ENCODE data around the gene CES3. TPM values are rescaled to one million over a fixed set of nuclear protein-coding genes. Genes with fewer than 3 reads are reported as not detected.
"Not testable (repeated sequence)": the region's sequence is repeated elsewhere in the genome, so short reads cannot be mapped to it uniquely, and the experiment has no call there.

The CES3 gene
- total and polyA plus RNA-seq, 4 donors = 0.99 to 2.1 (median 1.4) TPM

DNA sequence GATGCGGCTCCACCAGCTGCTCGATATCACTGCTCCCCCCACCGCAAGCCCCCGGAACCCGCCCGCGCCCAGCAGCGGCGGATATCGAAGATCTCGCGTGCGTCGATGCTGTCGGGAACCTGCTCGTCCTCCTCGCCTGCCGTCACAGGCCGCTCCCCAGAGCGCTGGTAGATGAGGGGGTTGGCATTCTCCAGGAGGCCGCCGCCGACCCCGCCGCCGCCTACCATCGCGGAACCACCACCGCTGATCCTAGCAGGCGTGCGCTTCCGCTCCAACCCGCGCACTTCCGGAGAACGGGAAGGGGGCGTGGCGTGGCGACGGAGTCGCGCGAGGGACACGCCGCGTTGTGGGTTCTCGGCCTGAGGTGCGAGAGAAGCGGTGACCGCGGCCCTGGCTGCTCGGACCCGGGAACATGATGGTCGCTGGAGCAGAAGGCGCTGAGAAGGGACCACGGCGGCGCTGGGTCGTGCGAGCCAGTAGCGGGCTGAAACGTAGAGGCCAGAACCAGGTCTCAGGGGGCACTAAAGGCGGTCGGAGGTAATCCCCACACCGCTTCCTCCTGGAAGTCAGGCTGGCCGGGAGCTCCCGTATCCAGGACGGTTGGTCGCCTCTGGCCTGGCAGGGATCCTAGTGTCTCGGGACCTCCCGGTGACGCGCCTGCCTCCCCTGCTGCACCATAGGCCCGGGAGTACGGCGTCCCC is 26.8 kb upstream of the CES3 start, which contains the start of gene CIAO2B:
TSS of gene CIAO2B (minus strand) at position 265 of the 701 bp plus-strand sequence. CDS start at position 227, 38 bp downstream.
- Histone ChIP-seq H3K27ac (ENCODE audit: low read depth, low read length) (peak within 1 kb of the TSS; percentile 86), H3K9me3 (ENCODE audit: control insufficient read depth, insufficient read depth, low read length) (no peaks in the 10 kb centered on the region), H3K27me3 (ENCODE audit: control insufficient read depth, insufficient read depth, low read length) (no peaks in the 10 kb centered on the region), H3K4me3 (ENCODE audit: low read depth, low read length) (peak within 1 kb of the TSS; percentile 99), H3K36me3 (ENCODE audit: control insufficient read depth, insufficient read depth, low read length) (peaks cover 54% of the 10 kb centered on the region), H3K4me1 (ENCODE audit: control insufficient read depth, insufficient read depth, low read length) (peaks cover 38% of the 10 kb centered on the region)
- WGBS (ENCODE audit: insufficient coverage) = 0% methylated on average over 74 of the region's 76 CpGs
- peak; percentile 74 to 96 (median 88) for DNase-seq (ENCODE audit: low read depth in 4 of 6, low spot score in 6 of 6)

DNA sequence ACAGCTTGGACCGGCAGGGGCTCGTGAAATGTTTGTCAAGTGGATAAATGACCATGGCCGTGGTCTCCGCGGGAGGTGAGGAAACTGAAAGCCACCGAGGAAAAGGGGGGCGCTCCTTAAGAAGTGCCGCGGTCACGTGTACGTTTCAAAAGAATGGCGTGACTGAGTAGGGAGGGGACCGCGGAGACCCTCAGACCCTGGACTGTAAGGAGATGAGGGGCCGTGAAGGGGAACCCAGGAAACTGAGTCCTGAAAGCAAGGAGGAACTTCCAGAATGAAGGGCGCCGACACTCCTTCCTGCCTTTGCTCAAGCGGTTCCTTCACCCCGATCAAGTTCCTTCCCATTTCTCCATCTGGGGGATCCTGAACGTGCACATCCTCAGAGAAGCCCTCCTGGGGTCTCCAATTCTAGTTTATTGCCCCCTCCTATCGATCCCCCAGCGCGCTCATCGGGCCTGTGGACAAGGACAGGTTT is 26.2 kb upstream of the CES3 start:
- Histone ChIP-seq H3K27ac (ENCODE audit: low read depth, low read length) (peak overlapping the region; percentile 86), H3K4me1 (ENCODE audit: control insufficient read depth, insufficient read depth, low read length) (peaks cover 38% of the 10 kb centered on the region), H3K4me3 (ENCODE audit: low read depth, low read length) (peak overlapping the region; percentile 99), H3K36me3 (ENCODE audit: control insufficient read depth, insufficient read depth, low read length) (peaks cover 60% of the 10 kb centered on the region)
- H3K9me3 ChIP-seq (ENCODE audit: control insufficient read depth, insufficient read depth, low read length); H3K27me3 ChIP-seq (ENCODE audit: control insufficient read depth, insufficient read depth, low read length): not testable (repeated sequence)
- DNase-seq (ENCODE audit: low read depth in 4 of 6, low spot score in 6 of 6) = peak in 1 of 6 donors; percentile 19
- 0% methylated on average over 11 of the region's 24 CpGs for WGBS (ENCODE audit: insufficient coverage)

DNA sequence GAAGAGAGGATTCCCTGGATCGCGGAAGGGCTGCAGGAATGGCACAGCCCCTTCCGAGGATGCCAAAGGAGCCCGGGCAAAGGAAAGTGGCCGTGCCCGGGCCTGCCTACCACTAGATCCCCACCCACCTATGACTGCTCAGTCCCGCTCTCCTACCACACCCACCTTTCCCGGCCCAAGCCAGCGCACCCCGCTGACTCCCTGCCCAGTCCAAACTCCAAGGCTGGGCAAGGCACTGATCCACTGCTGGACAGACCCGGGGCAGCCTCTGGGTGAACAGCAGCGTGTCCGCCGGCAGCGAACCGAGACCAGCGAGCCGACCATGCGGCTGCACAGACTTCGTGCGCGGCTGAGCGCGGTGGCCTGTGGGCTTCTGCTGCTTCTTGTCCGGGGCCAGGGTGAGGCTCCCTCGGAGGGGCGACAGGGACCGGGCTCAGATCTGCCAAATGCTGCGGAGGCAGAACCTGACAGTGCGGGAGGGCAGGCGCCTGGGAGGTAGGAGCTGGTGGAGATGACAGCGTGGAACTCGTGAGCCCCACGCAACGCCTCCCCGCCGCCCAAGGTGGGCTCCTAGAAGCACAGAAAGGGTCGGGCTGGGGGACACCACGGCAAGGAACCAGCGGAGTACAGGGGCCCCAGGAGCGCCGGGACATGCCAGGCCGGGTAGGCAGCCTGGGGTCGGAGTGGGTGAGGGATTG is 25.6 kb upstream of the CES3 start, which contains the start of gene CES2:
TSS of gene CES2 (plus strand) at position 203 of the 698 bp plus-strand sequence. CDS start at position 323, 120 bp downstream.
- peak in 1 of 6 donors; percentile 22 for DNase-seq (ENCODE audit: low read depth in 4 of 6, low spot score in 6 of 6)
- Histone ChIP-seq H3K4me3 (ENCODE audit: low read depth, low read length) (peak within 1 kb of the TSS; percentile 99), H3K36me3 (ENCODE audit: control insufficient read depth, insufficient read depth, low read length) (peaks cover 66% of the 10 kb centered on the region), H3K4me1 (ENCODE audit: control insufficient read depth, insufficient read depth, low read length) (peaks cover 38% of the 10 kb centered on the region), H3K9me3 (ENCODE audit: control insufficient read depth, insufficient read depth, low read length) (no peaks in the 10 kb centered on the region), H3K27me3 (ENCODE audit: control insufficient read depth, insufficient read depth, low read length) (no peaks in the 10 kb centered on the region), H3K27ac (ENCODE audit: low read depth, low read length) (peak within 1 kb of the TSS; percentile 86)
- 17% methylated on average over 43 of the region's 44 CpGs for WGBS (ENCODE audit: insufficient coverage)

DNA sequence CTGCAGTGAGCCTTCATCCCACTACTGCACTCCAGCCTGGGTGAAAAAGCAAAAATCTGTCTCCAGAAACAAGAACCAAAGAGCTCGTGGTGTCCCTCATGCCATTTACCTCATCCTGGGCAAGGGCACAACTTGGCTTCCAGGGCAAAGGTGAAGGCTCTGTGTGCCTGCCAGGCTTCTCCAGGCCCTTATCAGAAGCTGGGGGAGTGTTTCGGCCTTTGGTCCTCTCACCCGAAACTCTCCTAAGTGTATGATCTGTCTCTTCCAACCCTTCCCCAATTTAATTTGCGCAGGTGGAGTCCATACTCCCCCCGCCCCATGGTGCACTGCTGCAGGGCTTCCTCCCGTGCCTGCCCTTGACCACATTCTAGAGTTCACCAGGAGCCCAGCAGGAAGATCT is 24.6 kb upstream of the CES3 start:
- Histone ChIP-seq H3K4me1 (ENCODE audit: control insufficient read depth, insufficient read depth, low read length) (peaks cover 38% of the 10 kb centered on the region), H3K27ac (ENCODE audit: low read depth, low read length) (no peak overlapping the region), H3K36me3 (ENCODE audit: control insufficient read depth, insufficient read depth, low read length) (peaks cover 72% of the 10 kb centered on the region), H3K27me3 (ENCODE audit: control insufficient read depth, insufficient read depth, low read length) (no peaks in the 10 kb centered on the region), H3K9me3 (ENCODE audit: control insufficient read depth, insufficient read depth, low read length) (no peaks in the 10 kb centered on the region), H3K4me3 (ENCODE audit: low read depth, low read length) (no peak overlapping the region)
- 89% methylated on average over 6 of the region's 6 CpGs for WGBS (ENCODE audit: insufficient coverage)
- DNase-seq (ENCODE audit: low read depth in 4 of 6, low spot score in 6 of 6) = no peak

DNA sequence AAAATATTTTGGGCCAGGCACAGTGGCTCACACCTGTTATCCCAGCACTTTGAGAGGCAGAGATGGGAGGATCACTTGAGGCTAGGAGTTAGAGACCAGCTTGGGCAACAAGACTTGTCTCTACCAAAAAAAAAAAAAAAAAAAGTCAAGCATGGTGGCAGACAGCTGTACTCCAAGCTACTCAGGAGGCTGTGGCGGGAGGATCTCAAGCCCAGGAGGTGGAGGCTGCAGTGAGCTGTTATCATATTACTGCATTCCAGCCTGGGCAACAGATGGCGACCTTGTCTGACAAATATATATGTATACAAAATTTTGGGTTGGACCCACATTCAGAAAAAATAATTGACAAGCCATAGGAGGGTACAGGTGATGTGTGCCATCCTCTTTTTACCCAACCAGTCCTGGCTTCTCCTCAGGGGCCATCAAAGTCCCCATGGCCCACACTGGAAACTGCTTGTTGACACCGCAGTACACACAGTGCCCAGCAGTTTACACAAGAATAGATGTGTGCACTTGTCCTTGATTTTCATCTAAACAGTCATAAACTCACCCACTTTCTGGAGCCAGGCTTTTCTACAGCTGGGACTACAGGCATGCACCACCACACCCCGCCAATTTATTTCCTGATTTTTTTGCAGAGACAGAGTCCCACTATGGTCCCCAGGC is 24.0 kb upstream of the CES3 start:
- peaks cover 76% of the 10 kb centered on the region for H3K36me3 ChIP-seq (ENCODE audit: control insufficient read depth, insufficient read depth, low read length)
- H3K4me1 ChIP-seq (ENCODE audit: control insufficient read depth, insufficient read depth, low read length) = peaks cover 38% of the 10 kb centered on the region
- no peak overlapping the region for H3K27ac ChIP-seq (ENCODE audit: low read depth, low read length)
- DNase-seq (ENCODE audit: low read depth in 4 of 6, low spot score in 6 of 6) = no peak
- H3K27me3 ChIP-seq (ENCODE audit: control insufficient read depth, insufficient read depth, low read length) = no peaks in the 10 kb centered on the region
- 79% methylated on average over 2 of the region's 4 CpGs for WGBS (ENCODE audit: insufficient coverage)
- no peak overlapping the region for H3K4me3 ChIP-seq (ENCODE audit: low read depth, low read length)
- no peaks in the 10 kb centered on the region for H3K9me3 ChIP-seq (ENCODE audit: control insufficient read depth, insufficient read depth, low read length)

DNA sequence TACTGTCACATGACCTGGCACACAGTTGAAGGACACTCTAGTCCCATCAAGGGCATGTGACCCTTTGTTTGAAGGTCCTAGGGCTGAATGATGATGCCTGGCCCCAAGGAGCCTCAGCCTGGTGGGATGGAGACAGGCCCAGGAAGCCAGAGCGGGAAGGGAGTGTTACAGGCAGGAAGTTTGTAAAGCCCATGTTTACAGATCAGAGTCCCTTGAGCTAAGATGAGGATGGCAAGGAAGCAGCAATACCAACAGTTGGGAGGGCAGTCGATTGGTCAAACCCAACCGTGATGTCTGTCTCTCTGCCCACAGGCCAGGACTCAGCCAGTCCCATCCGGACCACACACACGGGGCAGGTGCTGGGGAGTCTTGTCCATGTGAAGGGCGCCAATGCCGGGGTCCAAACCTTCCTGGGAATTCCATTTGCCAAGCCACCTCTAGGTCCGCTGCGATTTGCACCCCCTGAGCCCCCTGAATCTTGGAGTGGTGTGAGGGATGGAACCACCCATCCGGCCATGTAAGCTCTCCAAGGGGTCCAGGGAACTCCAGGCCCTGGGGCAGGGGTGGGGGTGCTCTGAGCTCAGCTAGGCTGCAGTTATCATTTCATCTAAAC is 23.2 kb upstream of the CES3 start:
- Histone ChIP-seq H3K36me3 (ENCODE audit: control insufficient read depth, insufficient read depth, low read length) (peaks cover 76% of the 10 kb centered on the region), H3K4me3 (ENCODE audit: low read depth, low read length) (no peak overlapping the region), H3K9me3 (ENCODE audit: control insufficient read depth, insufficient read depth, low read length) (no peaks in the 10 kb centered on the region), H3K27ac (ENCODE audit: low read depth, low read length) (no peak overlapping the region), H3K27me3 (ENCODE audit: control insufficient read depth, insufficient read depth, low read length) (no peaks in the 10 kb centered on the region), H3K4me1 (ENCODE audit: control insufficient read depth, insufficient read depth, low read length) (peaks cover 31% of the 10 kb centered on the region)
- 94% methylated on average over 5 of the region's 10 CpGs for WGBS (ENCODE audit: insufficient coverage)
- no peak for DNase-seq (ENCODE audit: low read depth in 4 of 6, low spot score in 6 of 6)

DNA sequence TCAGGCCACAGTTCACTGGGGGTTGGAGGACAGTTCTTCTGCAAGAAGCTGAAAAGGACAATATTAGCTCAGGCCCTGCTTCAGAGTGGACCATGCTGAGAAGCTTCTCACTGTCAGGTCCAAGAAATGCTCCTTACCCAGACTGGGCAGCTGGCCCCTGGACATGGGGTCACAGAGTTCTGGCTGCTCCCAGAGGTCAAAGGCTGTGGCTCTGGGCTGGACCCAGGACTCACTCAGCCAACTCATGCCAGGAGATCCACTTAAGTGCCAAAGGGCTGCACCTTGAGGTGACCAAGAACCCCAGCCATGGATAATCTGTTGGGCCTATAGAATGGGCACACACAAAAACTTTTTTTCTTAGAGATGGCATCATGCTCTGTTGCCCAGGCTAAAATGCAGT is 21.7 kb upstream of the CES3 start:
- Histone ChIP-seq H3K36me3 (ENCODE audit: control insufficient read depth, insufficient read depth, low read length) (peaks cover 85% of the 10 kb centered on the region), H3K4me3 (ENCODE audit: low read depth, low read length) (no peak overlapping the region), H3K27me3 (ENCODE audit: control insufficient read depth, insufficient read depth, low read length) (no peaks in the 10 kb centered on the region), H3K27ac (ENCODE audit: low read depth, low read length) (no peak overlapping the region), H3K9me3 (ENCODE audit: control insufficient read depth, insufficient read depth, low read length) (no peaks in the 10 kb centered on the region), H3K4me1 (ENCODE audit: control insufficient read depth, insufficient read depth, low read length) (peaks cover 21% of the 10 kb centered on the region)
- DNase-seq (ENCODE audit: low read depth in 4 of 6, low spot score in 6 of 6) = no peak

DNA sequence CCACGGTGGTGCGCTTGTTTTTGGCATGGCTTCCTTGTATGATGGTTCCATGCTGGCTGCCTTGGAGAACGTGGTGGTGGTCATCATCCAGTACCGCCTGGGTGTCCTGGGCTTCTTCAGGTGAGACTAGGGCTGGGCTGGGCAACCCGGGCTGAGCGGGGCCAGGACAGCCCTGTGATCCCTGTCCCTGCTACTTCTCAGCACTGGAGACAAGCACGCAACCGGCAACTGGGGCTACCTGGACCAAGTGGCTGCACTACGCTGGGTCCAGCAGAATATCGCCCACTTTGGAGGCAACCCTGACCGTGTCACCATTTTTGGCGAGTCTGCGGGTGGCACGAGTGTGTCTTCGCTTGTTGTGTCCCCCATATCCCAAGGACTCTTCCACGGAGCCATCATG is 20.8 kb upstream of the CES3 start:
- WGBS (ENCODE audit: insufficient coverage) = 97% methylated on average over 16 of the region's 16 CpGs
- H3K4me3 ChIP-seq (ENCODE audit: low read depth, low read length) = no peak overlapping the region
- H3K27me3 ChIP-seq (ENCODE audit: control insufficient read depth, insufficient read depth, low read length) = no peaks in the 10 kb centered on the region
- H3K36me3 ChIP-seq (ENCODE audit: control insufficient read depth, insufficient read depth, low read length) = peaks cover 89% of the 10 kb centered on the region
- no peak overlapping the region for H3K27ac ChIP-seq (ENCODE audit: low read depth, low read length)
- H3K9me3 ChIP-seq (ENCODE audit: control insufficient read depth, insufficient read depth, low read length) = no peaks in the 10 kb centered on the region
- H3K4me1 ChIP-seq (ENCODE audit: control insufficient read depth, insufficient read depth, low read length) = peaks cover 18% of the 10 kb centered on the region
- no peak for DNase-seq (ENCODE audit: low read depth in 4 of 6, low spot score in 6 of 6)

DNA sequence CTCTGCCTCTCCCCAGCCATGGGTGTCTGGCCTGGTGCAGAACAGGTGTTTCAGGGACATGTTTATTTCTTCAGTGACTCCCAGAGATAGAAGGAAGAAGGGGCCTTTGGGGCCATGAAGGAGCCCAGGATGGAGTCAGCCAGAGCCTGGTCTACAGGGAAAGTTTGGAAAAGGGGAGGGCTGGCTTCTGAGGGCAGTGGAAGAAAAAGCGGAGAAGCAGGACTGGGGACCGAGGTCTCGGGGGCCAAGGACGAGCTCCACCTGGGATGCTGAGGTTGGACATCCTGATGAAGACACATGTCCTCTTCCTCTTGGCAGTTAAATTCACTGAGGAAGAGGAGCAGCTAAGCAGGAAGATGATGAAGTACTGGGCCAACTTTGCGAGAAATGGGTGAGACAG is 18.1 kb upstream of the CES3 start:
- Histone ChIP-seq H3K4me3 (ENCODE audit: low read depth, low read length) (no peak overlapping the region), H3K27me3 (ENCODE audit: control insufficient read depth, insufficient read depth, low read length) (no peaks in the 10 kb centered on the region), H3K36me3 (ENCODE audit: control insufficient read depth, insufficient read depth, low read length) (peaks cover 65% of the 10 kb centered on the region), H3K9me3 (ENCODE audit: control insufficient read depth, insufficient read depth, low read length) (no peaks in the 10 kb centered on the region), H3K27ac (ENCODE audit: low read depth, low read length) (no peak overlapping the region), H3K4me1 (ENCODE audit: control insufficient read depth, insufficient read depth, low read length) (peaks cover 5% of the 10 kb centered on the region)
- no peak for DNase-seq (ENCODE audit: low read depth in 4 of 6, low spot score in 6 of 6)
- WGBS (ENCODE audit: insufficient coverage) = 98% methylated on average over 5 of the region's 5 CpGs
